Measurements from ENCODE around the gene RIPOR2. TPM values are rescaled to one million over a fixed set of nuclear protein-coding genes. Genes with fewer than 3 reads are reported as not detected.
A peak's percentile ranks its signal among the peaks of the same experiment; 100 is the strongest.

The RIPOR2 gene
- total and polyA plus RNA-seq, 4 donors: 1.1 to 16.1 (median 6.1) TPM

GRCh38 chr6:24905483-24905882 is 30.3 kb downstream of the RIPOR2 start:
- no peak for DNase-seq
- no peaks in the 10 kb centered on the region for H3K27me3 ChIP-seq (ENCODE audit: control insufficient read depth in 1 of 2, insufficient read depth in 2 of 2, low read length in 1 of 2)
- H3K36me3 ChIP-seq (ENCODE audit: control insufficient read depth in 1 of 2, insufficient read depth in 2 of 2, low read length in 1 of 2): peaks cover 0 to 2% of the 10 kb centered on the region in 2 donors
- no peak overlapping the region for H3K4me3 ChIP-seq (ENCODE audit: low read length in 2 of 2)
- no peaks in the 10 kb centered on the region for H3K4me1 ChIP-seq (ENCODE audit: control insufficient read depth in 1 of 2, insufficient read depth in 2 of 2, low read length in 2 of 2)
- no peak overlapping the region for H3K27ac ChIP-seq (ENCODE audit: low read depth in 1 of 2, low read length in 2 of 2)
- no peak for ATAC-seq (ENCODE audit: low FRiP score)
- WGBS, 2 donors: 12 to 21% methylated on average over 3 of the region's 3 CpGs
- peaks cover 5% of the 10 kb centered on the region for H3K9me3 ChIP-seq (ENCODE audit: control insufficient read depth, low read length)
- intact Hi-C loops (cut with DNase I): no loop called here

GRCh38 chr6:24903681-24904080 is 32.1 kb downstream of the RIPOR2 start:
- Histone ChIP-seq H3K27ac (ENCODE audit: low read depth in 1 of 2, low read length in 2 of 2) (no peak overlapping the region), H3K9me3 (ENCODE audit: control insufficient read depth, low read length) (peaks cover 5% of the 10 kb centered on the region), H3K4me1 (ENCODE audit: control insufficient read depth in 1 of 2, insufficient read depth in 2 of 2, low read length in 2 of 2) (peaks cover 0 to 2% of the 10 kb centered on the region in 2 donors), H3K4me3 (ENCODE audit: low read length in 2 of 2) (no peak overlapping the region), H3K36me3 (ENCODE audit: control insufficient read depth in 1 of 2, insufficient read depth in 2 of 2, low read length in 1 of 2) (peaks cover 0 to 2% of the 10 kb centered on the region in 2 donors), H3K27me3 (ENCODE audit: control insufficient read depth in 1 of 2, insufficient read depth in 2 of 2, low read length in 1 of 2) (no peaks in the 10 kb centered on the region)
- intact Hi-C loops (cut with DNase I): no loop called here
- WGBS, 2 donors: 96 to 98% methylated on average over 7 of the region's 7 CpGs
- no peak for DNase-seq
- ATAC-seq (ENCODE audit: low FRiP score): no peak

- ATAC-seq (ENCODE audit: low FRiP score): no peak
- 11 to 18% methylated on average over 1 of the region's 1 CpG for WGBS, 2 donors
These were observed 33.0 kb downstream of the RIPOR2 start for GRCh38 chr6:24902782-24903181.

GRCh38 chr6:24901698-24902328 is 33.9 kb downstream of the RIPOR2 start:
- peaks cover 5% of the 10 kb centered on the region for H3K9me3 ChIP-seq (ENCODE audit: control insufficient read depth, low read length)
- WGBS, 2 donors: 90 to 96% methylated on average over 9 of the region's 9 CpGs
- intact Hi-C loops (cut with DNase I): no loop called here
- peaks cover 0 to 2% of the 10 kb centered on the region in 2 donors for H3K4me1 ChIP-seq (ENCODE audit: control insufficient read depth in 1 of 2, insufficient read depth in 2 of 2, low read length in 2 of 2)
- DNase-seq: no peak
- H3K36me3 ChIP-seq (ENCODE audit: control insufficient read depth in 1 of 2, insufficient read depth in 2 of 2, low read length in 1 of 2): peaks cover 0 to 2% of the 10 kb centered on the region in 2 donors
- no peak overlapping the region for H3K27ac ChIP-seq (ENCODE audit: low read depth in 1 of 2, low read length in 2 of 2)
- ATAC-seq (ENCODE audit: low FRiP score): no peak
- H3K27me3 ChIP-seq (ENCODE audit: control insufficient read depth in 1 of 2, insufficient read depth in 2 of 2, low read length in 1 of 2): no peaks in the 10 kb centered on the region
- no peak overlapping the region for H3K4me3 ChIP-seq (ENCODE audit: low read length in 2 of 2)

More at GRCh38 chr6:24902782-24903181, 33.0 kb downstream of the RIPOR2 start:
- no peak overlapping the region for H3K4me3 ChIP-seq (ENCODE audit: low read length in 2 of 2)
- H3K36me3 ChIP-seq (ENCODE audit: control insufficient read depth in 1 of 2, insufficient read depth in 2 of 2, low read length in 1 of 2): peaks cover 0 to 2% of the 10 kb centered on the region in 2 donors
- no peak overlapping the region for H3K27ac ChIP-seq (ENCODE audit: low read depth in 1 of 2, low read length in 2 of 2)
- no peak for DNase-seq
- H3K9me3 ChIP-seq (ENCODE audit: control insufficient read depth, low read length): peaks cover 5% of the 10 kb centered on the region
- peaks cover 0 to 2% of the 10 kb centered on the region in 2 donors for H3K4me1 ChIP-seq (ENCODE audit: control insufficient read depth in 1 of 2, insufficient read depth in 2 of 2, low read length in 2 of 2)
- intact Hi-C loops (cut with DNase I): no loop called here
- H3K27me3 ChIP-seq (ENCODE audit: control insufficient read depth in 1 of 2, insufficient read depth in 2 of 2, low read length in 1 of 2): no peaks in the 10 kb centered on the region

GRCh38 chr6:24900917-24901697 is 34.7 kb downstream of the RIPOR2 start:
- ATAC-seq (ENCODE audit: low FRiP score) (no peak), DNase-seq (no peak)
- no peaks in the 10 kb centered on the region for H3K27me3 ChIP-seq (ENCODE audit: control insufficient read depth in 1 of 2, insufficient read depth in 2 of 2, low read length in 1 of 2)
- H3K27ac ChIP-seq (ENCODE audit: low read depth in 1 of 2, low read length in 2 of 2): no peak overlapping the region
- H3K4me3 ChIP-seq (ENCODE audit: low read length in 2 of 2): no peak overlapping the region
- peaks cover 5% of the 10 kb centered on the region for H3K9me3 ChIP-seq (ENCODE audit: control insufficient read depth, low read length)
- H3K4me1 ChIP-seq (ENCODE audit: control insufficient read depth in 1 of 2, insufficient read depth in 2 of 2, low read length in 2 of 2): peaks cover 0 to 2% of the 10 kb centered on the region in 2 donors
- H3K36me3 ChIP-seq (ENCODE audit: control insufficient read depth in 1 of 2, insufficient read depth in 2 of 2, low read length in 1 of 2): peaks cover 0 to 2% of the 10 kb centered on the region in 2 donors
- intact Hi-C loops (cut with DNase I): no loop called here
- 78 to 85% methylated on average over 6 of the region's 6 CpGs for WGBS, 2 donors

GRCh38 chr6:24899997-24900325 is 35.8 kb downstream of the RIPOR2 start:
- Histone ChIP-seq H3K27ac (ENCODE audit: low read depth in 1 of 2, low read length in 2 of 2) (no peak overlapping the region), H3K27me3 (ENCODE audit: control insufficient read depth in 1 of 2, insufficient read depth in 2 of 2, low read length in 1 of 2) (no peaks in the 10 kb centered on the region), H3K4me3 (ENCODE audit: low read length in 2 of 2) (no peak overlapping the region), H3K4me1 (ENCODE audit: control insufficient read depth in 1 of 2, insufficient read depth in 2 of 2, low read length in 2 of 2) (peaks cover 0 to 2% of the 10 kb centered on the region in 2 donors), H3K36me3 (ENCODE audit: control insufficient read depth in 1 of 2, insufficient read depth in 2 of 2, low read length in 1 of 2) (peaks cover 0 to 2% of the 10 kb centered on the region in 2 donors), H3K9me3 (ENCODE audit: control insufficient read depth, low read length) (peaks cover 5% of the 10 kb centered on the region)
- 3 to 4% methylated on average over 6 of the region's 6 CpGs for WGBS, 2 donors
- DNase-seq (no peak), ATAC-seq (ENCODE audit: low FRiP score) (peak; percentile 54)
- intact Hi-C loops (cut with DNase I): no loop called here

- peaks cover 0 to 2% of the 10 kb centered on the region in 2 donors for H3K4me1 ChIP-seq (ENCODE audit: control insufficient read depth in 1 of 2, insufficient read depth in 2 of 2, low read length in 2 of 2)
- no peaks in the 10 kb centered on the region for H3K27me3 ChIP-seq (ENCODE audit: control insufficient read depth in 1 of 2, insufficient read depth in 2 of 2, low read length in 1 of 2)
- DNase-seq (no peak), ATAC-seq (ENCODE audit: low FRiP score) (no peak)
- intact Hi-C loops (cut with DNase I): no loop called here
- no peak overlapping the region for H3K27ac ChIP-seq (ENCODE audit: low read depth in 1 of 2, low read length in 2 of 2)
- H3K9me3 ChIP-seq (ENCODE audit: control insufficient read depth, low read length): peaks cover 3% of the 10 kb centered on the region
- no peak overlapping the region for H3K4me3 ChIP-seq (ENCODE audit: low read length in 2 of 2)
- WGBS, 2 donors: 57 to 59% methylated on average over 8 of the region's 8 CpGs
- peaks cover 0 to 2% of the 10 kb centered on the region in 2 donors for H3K36me3 ChIP-seq (ENCODE audit: control insufficient read depth in 1 of 2, insufficient read depth in 2 of 2, low read length in 1 of 2)
These were observed 36.4 kb downstream of the RIPOR2 start for GRCh38 chr6:24899136-24899996.

GRCh38 chr6:24898676-24899075 is 37.1 kb downstream of the RIPOR2 start:
- Histone ChIP-seq H3K27me3 (ENCODE audit: control insufficient read depth in 1 of 2, insufficient read depth in 2 of 2, low read length in 1 of 2) (no peaks in the 10 kb centered on the region), H3K4me3 (ENCODE audit: low read length in 2 of 2) (no peak overlapping the region), H3K36me3 (ENCODE audit: control insufficient read depth in 1 of 2, insufficient read depth in 2 of 2, low read length in 1 of 2) (no peaks in the 10 kb centered on the region), H3K27ac (ENCODE audit: low read depth in 1 of 2, low read length in 2 of 2) (no peak overlapping the region), H3K4me1 (ENCODE audit: control insufficient read depth in 1 of 2, insufficient read depth in 2 of 2, low read length in 2 of 2) (peaks cover 0 to 2% of the 10 kb centered on the region in 2 donors), H3K9me3 (ENCODE audit: control insufficient read depth, low read length) (peaks cover under 1% of the 10 kb centered on the region)
- no peak for DNase-seq
- no peak for ATAC-seq (ENCODE audit: low FRiP score)
- 96 to 97% methylated on average over 1 of the region's 1 CpG for WGBS, 2 donors
- intact Hi-C loops (cut with DNase I): no loop called here

Measured in aorta (tissue), 5 donors.